Esophagus squamous epithelium (tissue), 5 donors: ENCODE data around the gene RPL28. TPM values are rescaled to one million over a fixed set of nuclear protein-coding genes. Genes with fewer than 3 reads are reported as not detected.

Source experiments
- DNase-seq: peaks from one replicate; lab custom pipeline; 2025; lab: John Stamatoyannopoulos, UW
- H3K27ac ChIP-seq, 4 donors: fragments of 200-600 bp; sonication (generic); one replicate each; pipeline ENCODE4 v1.5.1; 2016 to 2019; ENCODE audit warnings: mild to moderate bottlenecking in 1 of 4
- H3K27me3 ChIP-seq, 4 donors: fragments of 200-600 bp; sonication (generic); 1 replicate in 3 of 4; 2 replicates in 1 of 4; pipeline versions ENCODE4 v1.5.1 to v1.6.0; 2017 to 2021; ENCODE audit warnings: antibody characterized with exemption in 1 of 4
- H3K36me3 ChIP-seq, 3 donors: fragments of 200-600 bp; sonication (generic); one replicate each; pipeline ENCODE4 v1.5.1; 2016 to 2019
- H3K4me1 ChIP-seq, 3 donors: fragments of 200-600 bp; sonication (generic); one replicate each; pipeline ENCODE4 v1.5.1; 2017 to 2019
- H3K4me3 ChIP-seq, 4 donors: fragments of 200-600 bp; sonication (generic); 1 replicate in 3 of 4; 2 replicates in 1 of 4; pipeline ENCODE4 v1.5.1; 2016 to 2019; ENCODE audit warnings: mild to moderate bottlenecking in 2 of 4, moderate library complexity in 1 of 4
- H3K9me3 ChIP-seq, 3 donors: fragments of 200-600 bp; sonication (generic); one replicate each; pipeline ENCODE4 v1.5.1; 2016 to 2019
- CTCF ChIP-seq, 6 experiments: fragments of 450-650 bp in 4 of 6; fragments of 200-600 bp in 2 of 6; sonication (generic) in 2 of 6; IDR thresholded peaks; one replicate each; pipeline ENCODE4 v1.5.1; 2016 to 2019; ENCODE audit warnings: antibody characterized with exemption in 6 of 6, mild to moderate bottlenecking in 4 of 6, moderate library complexity in 4 of 6
- POLR2A ChIP-seq, 4 donors: fragments of 450-650 bp; IDR thresholded peaks; one replicate each; pipeline ENCODE4 v1.6.1; 2017; ENCODE audit warnings: antibody characterized with exemption in 4 of 4, mild to moderate bottlenecking in 4 of 4, moderate library complexity in 3 of 4
- WGBS, 2 donors: methylation state at CpG; one replicate each; pipeline ENCODE4 v1.1.5; 2018; 5-methylcytosine and 5-hydroxymethylcytosine counted together
- intact Hi-C: fragments of 100-400 bp; cut with DNase I; formaldehyde crosslinking; loops from one replicate; pipeline ENCODE4 v1.15.0; 2022
- total RNA-seq, 4 donors: library from RNA; depleted of rRNA; stranded (reverse); fragments of >200 nt; gene quantifications; one replicate each; pipeline ENCODE4 v1.1.0, GENCODE V29; 2016
- donor health status: DM: yes; HTN: yes; CAD: no.

The RPL28 gene
- total RNA-seq, 4 donors from 2014 or later: 395 to 866 (median 753) TPM

GRCh38 chr19:55423225-55424005 is 37.7 kb downstream of the RPL28 start:
- Histone ChIP-seq H3K27ac (no peak overlapping the region), H3K27me3 (peaks cover 0 to 61% (median 0%) of the 10 kb centered on the region in 4 donors), H3K36me3 (no peaks in the 10 kb centered on the region), H3K4me3 (no peak overlapping the region), H3K9me3 (no peaks in the 10 kb centered on the region), H3K4me1 (peaks cover 0 to 10% (median 0%) of the 10 kb centered on the region in 3 donors)
- intact Hi-C loops: no loop called here
- DNase-seq: no peak
- 44 to 46% methylated on average over 11 to 13 of the region's 13 CpGs for WGBS, 2 donors
- TF ChIP-seq CTCF (IDR thresholded peaks at IDR 0.05) (no peak), POLR2A (IDR thresholded peaks at IDR 0.05) (no peak)

GRCh38 chr19:55424518-55424917 is 38.8 kb downstream of the RPL28 start:
- Histone ChIP-seq H3K36me3 (no peaks in the 10 kb centered on the region), H3K27ac (no peak overlapping the region), H3K27me3 (peaks cover 0 to 63% (median 0%) of the 10 kb centered on the region in 4 donors), H3K9me3 (no peaks in the 10 kb centered on the region), H3K4me3 (no peak overlapping the region), H3K4me1 (peaks cover 0 to 9% (median 0%) of the 10 kb centered on the region in 3 donors)
- DNase-seq: no peak
- TF ChIP-seq CTCF (IDR thresholded peaks at IDR 0.05): no peak
- intact Hi-C loops: no loop called here
- 80% methylated on average over 2 to 3 of the region's 3 CpGs for WGBS, 2 donors

- Histone ChIP-seq H3K4me3 (no peak overlapping the region), H3K4me1 (peaks cover 0 to 9% (median 0%) of the 10 kb centered on the region in 3 donors), H3K36me3 (no peaks in the 10 kb centered on the region), H3K9me3 (no peaks in the 10 kb centered on the region), H3K27me3 (peaks cover 0 to 70% (median 0%) of the 10 kb centered on the region in 4 donors), H3K27ac (no peak overlapping the region)
- TF ChIP-seq POLR2A (IDR thresholded peaks at IDR 0.05): no peak
- no peak for TF ChIP-seq CTCF (IDR thresholded peaks at IDR 0.05)
- 56 to 61% methylated on average over 2 of the region's 2 CpGs for WGBS, 2 donors
- DNase-seq: no peak
- intact Hi-C loops: no loop called here
Observed at GRCh38 chr19:55426042-55426441, 40.3 kb downstream of the RPL28 start.

- no peak overlapping the region for H3K27ac ChIP-seq
- peaks cover 0 to 76% (median 7%) of the 10 kb centered on the region in 4 donors for H3K27me3 ChIP-seq
- DNase-seq: no peak
- 86 to 100% methylated on average over 1 of the region's 1 CpG for WGBS, 2 donors
- H3K9me3 ChIP-seq: no peaks in the 10 kb centered on the region
- no peak overlapping the region for H3K4me3 ChIP-seq
- TF ChIP-seq CTCF (IDR thresholded peaks at IDR 0.05): no peak
- no peak for TF ChIP-seq POLR2A (IDR thresholded peaks at IDR 0.05)
- H3K4me1 ChIP-seq: no peaks in the 10 kb centered on the region
- no peaks in the 10 kb centered on the region for H3K36me3 ChIP-seq
- intact Hi-C loops: no loop called here
Observed at GRCh38 chr19:55431183-55431582, 45.5 kb downstream of the RPL28 start.

- WGBS, 2 donors: 80 to 94% methylated on average over 8 to 9 of the region's 14 CpGs
- DNase-seq: no peak
- no peak overlapping the region for H3K4me3 ChIP-seq
- intact Hi-C loops: no loop called here
- TF ChIP-seq CTCF (IDR thresholded peaks at IDR 0.05) (no peak), POLR2A (IDR thresholded peaks at IDR 0.05) (no peak)
- peaks cover 0 to 81% (median 7%) of the 10 kb centered on the region in 4 donors for H3K27me3 ChIP-seq
- no peaks in the 10 kb centered on the region for H3K9me3 ChIP-seq
- no peak overlapping the region for H3K27ac ChIP-seq
- no peaks in the 10 kb centered on the region for H3K4me1 ChIP-seq
- no peaks in the 10 kb centered on the region for H3K36me3 ChIP-seq
Observed at GRCh38 chr19:55432241-55432959, 46.7 kb downstream of the RPL28 start.
